ENCODE results near the gene E2F1.

- TF ChIP-seq CTCF (IDR thresholded peaks at IDR 0.05) (no peak), EP300 (IDR thresholded peaks at IDR 0.05) (no peak)
These were observed 27.7 kb upstream of the E2F1 start for GRCh38 chr20:33713865-33714367.
